Fibroblast of skin of abdomen (primary cell): ENCODE results near the gene C11orf24.
A peak's percentile ranks its signal among the peaks of the same experiment; 100 is the strongest.
"Not testable (repeated sequence)": the region's sequence is repeated elsewhere in the genome, so short reads cannot be mapped to it uniquely, and the experiment has no call there.

ENCODE experiments used
- DNase-seq: peaks from one replicate; pipeline ENCODE4 v3.0.0-alpha.2; 2013

C11orf24 gene

GRCh38 chr11:68251765-68252164 lies 20.0 kb downstream of the C11orf24 start:
- no peak for DNase-seq

DNA sequence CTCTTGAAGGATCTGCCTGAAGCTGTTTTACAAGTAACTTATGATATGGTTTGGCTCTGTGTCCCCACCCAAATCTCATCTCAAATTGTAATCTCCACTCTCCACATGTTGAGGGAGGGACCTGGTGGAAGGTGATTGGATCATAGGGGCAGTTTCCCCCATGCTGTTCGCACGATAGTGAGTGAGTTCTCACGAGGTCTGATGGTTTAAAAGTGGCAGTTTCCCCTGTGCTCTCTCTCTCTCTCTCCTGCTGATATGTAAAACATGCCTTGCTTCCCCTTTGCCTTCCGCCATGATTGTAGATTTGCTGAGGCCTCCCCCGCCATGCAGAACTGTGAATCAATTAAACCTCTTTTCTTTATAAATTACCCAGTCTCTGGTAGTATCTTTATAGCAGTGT lies 26.9 kb downstream of the C11orf24 start:
- DNase-seq, result not testable (repeated sequence)

- not testable (repeated sequence) for DNase-seq
Measured at GRCh38 chr11:68243847-68244246, 27.9 kb downstream of the C11orf24 start.

GRCh38 chr11:68242616-68243015 lies 29.2 kb downstream of the C11orf24 start:
- no peak for DNase-seq

- no peak for DNase-seq
Measured at GRCh38 chr11:68231621-68232020, 40.2 kb downstream of the C11orf24 start.

GRCh38 chr11:68229601-68230000 lies 42.2 kb downstream of the C11orf24 start:
- no peak for DNase-seq

GRCh38 chr11:68226421-68226820 lies 45.4 kb downstream of the C11orf24 start:
- no peak for DNase-seq

- no peak for DNase-seq
Measured at GRCh38 chr11:68224606-68225005, 47.2 kb downstream of the C11orf24 start.

DNA sequence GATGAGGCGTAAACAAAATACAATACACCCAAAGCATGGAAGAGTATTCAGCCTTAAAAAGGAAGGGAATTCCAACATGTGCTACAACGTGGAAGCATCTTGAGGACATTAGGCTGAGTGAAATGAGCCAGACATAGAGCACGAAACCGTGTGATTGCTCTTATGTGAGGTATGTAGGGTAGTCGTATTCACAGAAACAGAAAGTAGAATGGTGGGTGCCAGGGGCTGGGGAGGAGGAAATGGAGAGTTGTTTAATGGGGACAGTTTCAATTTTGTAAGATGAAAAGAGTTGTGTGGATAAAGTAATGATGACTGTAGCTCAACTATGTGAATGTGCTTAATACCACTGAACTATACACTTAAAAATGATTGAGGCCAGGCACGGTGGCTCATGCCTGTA lies 48.5 kb downstream of the C11orf24 start:
- DNase-seq, result no peak

GRCh38 chr11:68221406-68221805 lies 50.4 kb downstream of the C11orf24 start:
- DNase-seq, result no peak

DNA sequence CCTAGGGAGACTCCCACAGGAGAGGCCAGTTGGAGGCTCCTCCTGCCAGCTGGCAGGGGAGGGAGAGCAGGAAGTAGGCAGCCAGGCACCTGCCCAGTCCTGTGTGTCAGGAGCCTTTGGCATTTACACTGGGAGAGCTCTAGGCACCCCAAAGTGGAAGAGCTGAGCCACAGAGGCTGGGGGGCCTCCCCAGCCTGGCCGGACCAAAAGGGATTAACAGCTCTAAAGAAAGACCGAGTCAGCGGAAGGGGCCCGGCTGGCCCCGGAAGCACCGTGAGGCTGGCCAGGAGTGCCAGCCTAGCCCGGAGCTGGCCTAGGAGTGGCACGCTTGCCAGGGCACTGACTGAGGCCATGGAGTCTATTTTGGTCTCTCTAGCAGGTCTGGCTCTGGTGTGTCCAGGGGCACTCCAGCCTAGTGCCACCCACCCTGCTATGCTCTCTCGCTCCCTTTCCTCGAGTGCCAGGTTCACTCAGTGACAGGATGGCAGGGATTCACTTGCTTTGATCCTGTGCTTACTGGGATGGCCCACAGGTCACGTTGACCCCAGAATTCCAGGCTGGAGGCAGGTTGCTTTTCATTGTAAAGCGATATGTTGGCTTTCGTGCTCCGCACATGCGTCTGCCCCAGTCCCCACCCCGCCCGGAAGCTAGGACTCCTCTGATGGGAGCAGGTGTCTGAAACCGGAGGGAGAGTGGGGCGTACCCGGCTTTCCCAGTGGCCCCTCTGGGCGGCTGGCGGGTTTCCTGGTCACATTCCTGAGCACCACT lies 55.4 kb downstream of the C11orf24 start:
- no peak for DNase-seq

DNA sequence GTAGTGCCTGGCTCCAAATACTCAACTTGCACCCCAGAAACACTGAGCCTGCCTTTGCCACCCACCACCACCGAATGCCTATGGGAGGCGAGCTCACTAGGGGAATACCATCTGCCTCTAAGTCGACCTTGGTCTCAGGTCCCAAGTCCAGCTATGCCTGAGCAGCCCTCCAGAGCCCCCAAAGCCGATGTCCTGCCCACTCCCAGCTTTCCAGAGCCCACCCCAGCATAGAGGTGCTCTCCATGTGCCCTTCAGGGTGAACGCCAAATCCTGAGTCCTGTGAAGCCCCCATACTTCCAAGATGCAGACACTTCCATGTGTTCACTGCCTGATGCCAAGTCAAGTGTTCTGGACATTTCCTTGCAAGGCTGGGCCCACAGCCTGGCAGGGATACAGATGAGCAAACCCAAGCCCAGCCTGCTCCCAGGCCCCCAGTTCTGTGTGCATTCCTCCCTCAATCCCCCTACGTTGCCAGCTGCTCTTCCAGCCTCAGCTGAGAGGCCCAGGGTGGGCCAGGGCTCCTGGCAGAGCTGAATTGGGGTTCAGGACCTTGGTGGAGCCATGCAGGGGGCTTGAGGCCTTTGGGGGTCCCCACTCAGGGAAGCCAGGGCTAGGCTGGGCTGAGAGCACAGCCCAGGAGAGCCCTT lies 56.1 kb downstream of the C11orf24 start:
- no peak for DNase-seq

DNA sequence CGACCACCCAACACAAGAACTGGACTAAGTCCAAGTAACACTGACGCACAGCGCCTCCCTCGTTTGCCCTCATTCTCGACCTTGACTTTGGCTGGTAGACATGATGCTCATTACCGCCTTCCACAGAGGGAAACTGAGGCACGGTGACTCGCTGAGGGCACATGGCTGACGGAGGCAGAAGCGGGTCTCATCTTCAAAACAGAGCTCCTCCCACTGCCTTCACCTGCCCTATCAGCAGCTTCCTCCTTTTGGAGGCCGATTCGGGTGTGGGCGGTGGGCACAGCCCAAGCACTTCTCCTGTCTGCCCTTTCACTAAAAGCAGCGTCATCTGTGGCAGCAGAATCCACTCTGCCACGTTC lies 56.7 kb downstream of the C11orf24 start:
- no peak for DNase-seq

GRCh38 chr11:68214173-68215086 lies 57.3 kb downstream of the C11orf24 start:
- DNase-seq, result no peak

DNA sequence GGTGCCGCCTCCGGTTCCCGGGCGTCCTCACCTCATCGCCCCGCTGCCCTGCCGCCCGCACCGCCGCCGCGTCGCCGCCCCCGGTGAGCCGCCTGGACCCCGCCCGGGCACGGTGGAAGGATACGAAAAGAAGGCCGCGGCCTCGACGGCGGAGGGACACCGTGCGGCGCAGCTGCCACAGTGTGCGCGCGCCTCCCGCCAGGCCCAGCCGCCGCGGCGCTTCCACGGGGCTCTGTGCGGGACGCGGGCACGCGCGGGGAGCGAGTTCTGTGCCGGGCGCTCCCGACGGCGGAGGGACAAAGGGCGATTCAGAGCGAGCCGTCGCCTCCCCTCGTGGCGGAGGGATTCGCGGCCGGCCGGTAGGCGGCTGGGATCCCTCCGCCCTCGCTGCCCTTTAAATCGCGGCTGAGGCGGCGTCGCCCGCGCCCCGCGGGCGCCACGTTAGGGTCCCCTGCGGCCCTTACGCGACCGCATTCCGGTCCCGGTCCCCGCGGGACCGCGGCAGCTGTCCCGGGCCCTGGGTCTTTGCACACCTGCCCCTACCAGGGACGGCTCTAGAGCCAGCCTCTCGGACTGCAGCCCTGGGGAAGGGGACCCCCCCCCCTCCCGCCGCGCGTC lies 58.1 kb downstream of the C11orf24 start:
- peak; percentile 99 for DNase-seq

DNA sequence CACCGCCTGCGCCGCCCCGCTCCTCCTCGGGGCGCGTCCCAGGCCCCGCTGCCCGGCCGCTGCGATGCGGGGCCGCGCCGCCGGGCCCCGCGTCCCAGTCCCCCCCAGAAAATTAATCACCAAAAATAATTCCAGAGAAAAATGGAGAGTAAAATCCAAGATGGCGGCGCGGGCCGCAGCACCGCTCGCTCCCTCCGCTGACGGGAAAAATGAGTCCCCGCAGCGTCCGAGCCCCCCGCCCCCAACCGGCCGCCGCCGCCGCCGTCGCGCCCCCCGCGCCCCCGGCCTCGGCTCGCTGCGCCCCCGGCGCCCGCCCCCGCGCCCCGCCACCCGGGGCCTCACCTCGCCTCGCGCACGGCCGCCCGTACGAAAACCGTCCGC lies 58.6 kb downstream of the C11orf24 start, which contains the start of gene KMT5B:
Gene KMT5B (minus strand): TSS at position 162 of the 381 bp plus-strand sequence. CDS start 23,220 bp downstream, outside the sequence.
- no peak for DNase-seq

DNA sequence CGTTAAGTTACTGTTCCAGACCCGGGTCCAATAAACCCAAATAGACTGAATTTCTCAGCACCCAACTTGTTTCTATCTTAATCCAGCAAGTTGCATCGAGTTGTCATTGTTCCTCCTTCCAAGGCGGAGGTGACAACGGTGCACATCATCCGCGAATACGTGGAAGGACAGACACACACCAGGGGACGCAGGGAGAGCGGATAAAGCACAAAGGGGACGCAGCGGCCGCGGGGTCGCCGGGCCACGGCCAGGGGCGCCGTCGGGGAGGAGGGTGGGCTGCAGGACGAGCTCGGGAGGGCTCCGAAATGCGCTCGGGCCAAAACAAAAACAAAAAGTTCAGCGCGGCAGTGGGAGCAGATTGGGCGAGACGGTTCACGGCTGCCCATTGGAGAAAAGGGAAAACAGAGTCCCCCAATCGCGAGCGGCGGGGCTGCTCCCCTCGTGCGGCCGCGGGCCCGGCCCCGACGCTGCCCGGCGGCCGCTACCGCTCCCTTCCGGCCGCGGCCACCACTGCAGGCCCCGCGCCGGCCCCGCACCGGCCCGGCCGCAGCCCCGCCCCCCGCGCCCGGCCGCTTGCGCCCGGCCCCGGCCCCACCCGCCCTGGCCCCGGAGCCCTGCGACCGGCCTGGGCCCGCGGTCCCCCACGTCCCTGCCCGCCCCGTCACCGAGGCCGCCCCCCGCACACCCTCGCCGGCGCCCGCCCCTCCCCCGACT lies 59.2 kb downstream of the C11orf24 start:
- DNase-seq, result peak; percentile 81

GRCh38 chr11:68211546-68211945 lies 60.2 kb downstream of the C11orf24 start:
- DNase-seq, result no peak
